HCT116 (cell line): ENCODE measurements around the gene ABHD18. TPM values are rescaled to one million over a fixed set of nuclear protein-coding genes. Genes with fewer than 3 reads are reported as not detected.

Experiments used
- ATAC-seq: fragments of 200-7000 bp; cut with Tn5 transposase; 2 replicates; pipeline ENCODE4 v1.9.1; 2020; ENCODE audit warnings: mild to moderate bottlenecking, moderate library complexity
- BruUV-seq: library from RNA; stranded (reverse); fragments of 400-500 nt; replicated peaks from 2 replicates; lab custom pipeline; 2021; lab: Mats Ljungman, UMichigan
- CTCF ChIA-PET: fragments of 300-600 bp; sonication (Branson Sonifier 250); formaldehyde crosslinking; loops from one replicate; lab custom pipeline; 2021; ENCODE audit warnings: antibody characterized with exemption; lab: Charles Lee
- POLR2A ChIA-PET: fragments of 300-600, 350-600 bp; sonication (Branson Sonifier 250); formaldehyde crosslinking; loops from one replicate; lab custom pipeline; 2021; ENCODE audit warnings: antibody characterized with exemption; lab: Charles Lee
- RAD21 ChIA-PET, 2 experiments: fragments of 300-600 bp; sonication (Branson Sonifier 250); formaldehyde crosslinking; loops; one replicate each; lab custom pipeline; 2023; ENCODE audit warnings: low total read pairs in 2 of 2; ENCODE audit not compliant: uncharacterized antibody in 2 of 2, unreplicated experiment in 2 of 2, low non-redundant PET in 1 of 2; lab: Charles Lee
- DNase-seq: peaks from one replicate; pipeline ENCODE4 v3.0.0-alpha.2; 2010; ENCODE audit warnings: low read depth, low spot score
- H2AFZ ChIP-seq: fragments of 200-600 bp; shearing (Covaris generic), sonication (generic); 2 replicates; pipeline ENCODE4 v1.6.1; 2017; ENCODE audit warnings: low read depth, mixed run types, mixed read lengths, antibody characterized with exemption, low read length; ENCODE audit not compliant: poor library complexity, severe bottlenecking
- H3K27ac ChIP-seq: 2 replicates; pipeline ENCODE4 v1.5.1; 2012; ENCODE audit warnings: low read depth, low read length
- H3K27me3 ChIP-seq: fragments of 200-600 bp; sonication (generic); 2 replicates; pipeline ENCODE4 v1.6.1; 2016; ENCODE audit warnings: mixed run types, low read length, mixed read lengths; ENCODE audit not compliant: insufficient read depth
- H3K36me3 ChIP-seq, 2 experiments: fragments of 200-500 bp in 1 of 2; fragments of 200-600 bp in 1 of 2; sonication (Bioruptor generic) in 1 of 2; sonication (generic) in 1 of 2; 2 replicates each; pipeline versions ENCODE4 v1.5.1 to v1.6.1; 2014 to 2016; ENCODE audit warnings: low read length in 2 of 2, inconsistent platforms in 1 of 2, mixed read lengths in 1 of 2, mixed run types in 1 of 2; ENCODE audit not compliant: insufficient read depth in 2 of 2, control insufficient read depth in 1 of 2
- H3K4me1 ChIP-seq, 2 experiments: fragments of 200-600 bp in 1 of 2; sonication (generic) in 1 of 2; 2 replicates each; pipeline versions ENCODE4 v1.5.1 to v1.6.1; 2012 to 2017; ENCODE audit warnings: low read length in 2 of 2, inconsistent platforms in 1 of 2, mild to moderate bottlenecking in 1 of 2, mixed read lengths in 1 of 2, mixed run types in 1 of 2, moderate library complexity in 1 of 2; ENCODE audit not compliant: insufficient read depth in 2 of 2, control insufficient read depth in 1 of 2
- H3K4me2 ChIP-seq: fragments of 200-600 bp; sonication (generic); 2 replicates; pipeline ENCODE4 v1.6.1; 2017; ENCODE audit warnings: mixed run types, low read length, mixed read lengths
- H3K4me3 ChIP-seq, 2 experiments: fragments of 200-600 bp in 1 of 2; sonication (generic) in 1 of 2; replicated peaks in 1 of 2; 2 replicates each; pipeline ENCODE4 v1.5.1; 2011 to 2016; ENCODE audit warnings: low read length in 2 of 2, control low read depth in 1 of 2, low read depth in 1 of 2, mild to moderate bottlenecking in 1 of 2, mixed read lengths in 1 of 2, mixed run types in 1 of 2
- H3K79me2 ChIP-seq: fragments of 200-600 bp; sonication (generic); 2 replicates; pipeline ENCODE4 v1.6.1; 2017; ENCODE audit warnings: mild to moderate bottlenecking, mixed run types, low read length, moderate library complexity, mixed read lengths; ENCODE audit not compliant: insufficient read depth
- H3K9ac ChIP-seq: fragments of 200-600 bp; sonication (generic); 2 replicates; pipeline ENCODE4 v1.6.1; 2016; ENCODE audit warnings: low read length, mixed read lengths
- H3K9me2 ChIP-seq: fragments of 200-600 bp; sonication (generic), shearing (Covaris generic); 2 replicates; pipeline ENCODE4 v1.6.1; 2017; ENCODE audit warnings: mixed run types, mild to moderate bottlenecking, moderate library complexity; ENCODE audit not compliant: insufficient read depth
- H3K9me3 ChIP-seq, 2 experiments: fragments of 200-500 bp in 1 of 2; fragments of 200-600 bp in 1 of 2; sonication (Bioruptor generic) in 1 of 2; sonication (generic) in 1 of 2; 2 replicates each; pipeline ENCODE4 v1.6.1; 2014 to 2017; ENCODE audit warnings: low read length in 2 of 2, mixed read lengths in 2 of 2, inconsistent platforms in 1 of 2, low read depth in 1 of 2, mild to moderate bottlenecking in 1 of 2, mixed run types in 1 of 2, moderate library complexity in 1 of 2; ENCODE audit not compliant: control insufficient read depth in 1 of 2, insufficient read depth in 1 of 2
- H4K20me1 ChIP-seq: fragments of 200-600 bp; sonication (generic), shearing (Covaris generic); 2 replicates; pipeline ENCODE4 v1.6.1; 2017; ENCODE audit warnings: mixed run types, mild to moderate bottlenecking, moderate library complexity; ENCODE audit not compliant: insufficient read depth
- CBX3 ChIP-seq: IDR thresholded peaks from 2 replicates; pipeline ENCODE4 v1.6.1; 2012; ENCODE audit warnings: low read depth
- CEBPB ChIP-seq: IDR thresholded peaks from 2 replicates; pipeline ENCODE4 v1.6.1; 2012; ENCODE audit warnings: low read depth
- CTCF ChIP-seq, 3 experiments: fragments of 200-600 bp in 1 of 3; sonication (generic) in 1 of 3; IDR thresholded peaks in 2 of 3; conservative IDR thresholded peaks in 1 of 3; 2 replicates each; pipeline ENCODE4 v1.5.1; 2012 to 2017; ENCODE audit warnings: low read depth in 2 of 3, low read length in 2 of 3, antibody characterized with exemption in 1 of 3, borderline replicate concordance in 1 of 3, control low read depth in 1 of 3, mild to moderate bottlenecking in 1 of 3, mixed read lengths in 1 of 3, mixed run types in 1 of 3, moderate library complexity in 1 of 3; ENCODE audit not compliant: insufficient read depth in 1 of 3
- EGR1 ChIP-seq: IDR thresholded peaks from 2 replicates; pipeline ENCODE4 v1.6.1; 2012; ENCODE audit warnings: low read depth
- ELF1 ChIP-seq: IDR thresholded peaks from 2 replicates; pipeline ENCODE4 v1.6.1; 2012; ENCODE audit warnings: low read depth, borderline replicate concordance
- EZH2 ChIP-seq: fragments of 200-600 bp; sonication (generic); IDR thresholded peaks from 2 replicates; pipeline ENCODE4 v1.6.1; 2017; ENCODE audit warnings: antibody characterized with exemption, mixed run types
- EZH2phosphoT487 ChIP-seq: fragments of 200-600 bp; IDR thresholded peaks from 2 replicates; pipeline ENCODE4 v1.6.1; 2018; ENCODE audit warnings: antibody characterized with exemption, borderline replicate concordance
- FOSL1 ChIP-seq: IDR thresholded peaks from 2 replicates; pipeline ENCODE4 v1.6.1; 2012; ENCODE audit warnings: low read depth
- JUND ChIP-seq: IDR thresholded peaks from 2 replicates; pipeline ENCODE4 v1.6.1; 2012
- MAX ChIP-seq: IDR thresholded peaks from 2 replicates; pipeline ENCODE4 v1.6.1; 2012
- POLR2A ChIP-seq: IDR thresholded peaks from 2 replicates; pipeline ENCODE4 v1.7.0; 2011; ENCODE audit warnings: borderline replicate concordance; ENCODE audit not compliant: insufficient read depth, insufficient read length; ENCODE audit errors: extremely low read depth
- RAD21 ChIP-seq: IDR thresholded peaks from 2 replicates; pipeline ENCODE4 v1.6.1; 2012; ENCODE audit warnings: low read depth, mild to moderate bottlenecking
- SP1 ChIP-seq: IDR thresholded peaks from 2 replicates; pipeline ENCODE4 v1.6.1; 2012; ENCODE audit warnings: low read depth
- SRF ChIP-seq: IDR thresholded peaks from 2 replicates; pipeline ENCODE4 v1.6.1; 2012; ENCODE audit warnings: low read depth
- TCF7L2 ChIP-seq: IDR thresholded peaks from 2 replicates; pipeline ENCODE4 v1.7.0; 2011; ENCODE audit warnings: borderline replicate concordance, inconsistent platforms; ENCODE audit not compliant: insufficient read depth, insufficient read length; ENCODE audit errors: extremely low read depth
- intact Hi-C: fragments of 100-400 bp; cut with micrococcal nuclease; formaldehyde crosslinking; loops from 2 replicates; pipeline ENCODE4 v1.10.0; 2022
- total RNA-seq: library from RNA; stranded (reverse); gene quantifications from one replicate; pipeline ENCODE4 v1.2.1, GENCODE V29; 2021; ENCODE audit not compliant: unreplicated experiment

The ABHD18 gene
- total RNA-seq, 1 experiment from 2014 or later = 9.7 TPM

- H3K9me3 ChIP-seq = no peaks in the 10 kb centered on the region
- H3K79me2 ChIP-seq = no peaks in the 10 kb centered on the region
- H3K36me3 ChIP-seq = no peaks in the 10 kb centered on the region; a peak in 1 of 4 replicates
- H4K20me1 ChIP-seq = no peaks in the 10 kb centered on the region
- RAD21 ChIA-PET = no interaction called here
- ATAC-seq (no peak), DNase-seq (no peak)
- BruUV-seq = no TSS peak
- intact Hi-C loops = no loop called here
- CTCF ChIA-PET = no interaction called here
- no peak overlapping the region for H3K4me3 ChIP-seq
- no peak overlapping the region for H2AFZ ChIP-seq
- H3K4me1 ChIP-seq = no peaks in the 10 kb centered on the region
- H3K27ac ChIP-seq = no peak overlapping the region
- no peak overlapping the region for H3K9ac ChIP-seq
- no peak overlapping the region for H3K4me2 ChIP-seq
- TF ChIP-seq FOSL1 (no peak), EZH2phosphoT487 (no peak), SRF (no peak), POLR2A (no peak), RAD21 (no peak), ELF1 (no peak), MAX (no peak), CEBPB (no peak), CBX3 (no peak), EGR1 (no peak), SP1 (no peak), JUND (no peak), TCF7L2 (no peak), EZH2 (no peak), CTCF (IDR thresholded peaks at IDR 0.05 in 2 of 3, conservative IDR thresholded peaks at IDR 0.05 in 1 of 3; ENCODE audit: borderline replicate concordance in 1 of 3, insufficient read depth in 1 of 3, low read depth in 2 of 3, low read length in 2 of 3) (no peak)
- POLR2A ChIA-PET = no interaction called here
- no peaks in the 10 kb centered on the region for H3K9me2 ChIP-seq
- no peaks in the 10 kb centered on the region for H3K27me3 ChIP-seq
Observed at GRCh38 chr4:127993151-127993550, 27.9 kb downstream of the ABHD18 start.
